ENCODE data around the gene HCFC2. TPM values are rescaled to one million over a fixed set of nuclear protein-coding genes. Genes with fewer than 3 reads are reported as not detected.
A peak's percentile ranks its signal among the peaks of the same experiment; 100 is the strongest.

Gene HCFC2
- total and polyA plus RNA-seq, 2 of the 4 experiments (the other 2 are of a cell fraction), result 12.0 to 34.2 TPM

GRCh38 chr12:104115587-104115975 is 51.2 kb downstream of the HCFC2 start:
- H2AK5ac ChIP-seq (ENCODE audit: low read depth, low read length), result no peak overlapping the region
- CTCF ChIA-PET, result no interaction called here
- BruUV-seq (replicated peaks), result no TSS peak
- H3K9me1 ChIP-seq (ENCODE audit: insufficient read depth, low read length), result peaks cover 2% of the 10 kb centered on the region; the same call in 1 of the 2 replicates
- H2BK20ac ChIP-seq (ENCODE audit: low read depth, low read length), result no peak overlapping the region
- intact Hi-C loops (cut with micrococcal nuclease) (no loop called here), in situ Hi-C loops (cut with MboI; ENCODE audit: low sequenced_read_pairs) (no loop called here), dilution Hi-C loops (cut with HindIII; ENCODE audit: low sequenced_read_pairs, unreplicated experiment) (no loop called here)
- H3K9me3 ChIP-seq (ENCODE audit: control insufficient read depth, insufficient read depth, low read length), result no peaks in the 10 kb centered on the region
- H3K36me3 ChIP-seq (ENCODE audit: control insufficient read depth, insufficient read depth, low read length), result peaks cover 11% of the 10 kb centered on the region
- H3K23ac ChIP-seq (ENCODE audit: low read depth, low read length), result peak overlapping the region; percentile 75; the same call in 1 of the 2 replicates
- H3K79me1 ChIP-seq (ENCODE audit: low read depth in 1 of 2, low read length in 2 of 2), result peaks cover 4 to 28% of the 10 kb centered on the region in 2 experiments; a peak in 3 of 4 replicates
- H3K18ac ChIP-seq (ENCODE audit: low read depth, low read length), result no peak overlapping the region
- no peak overlapping the region for H3K14ac ChIP-seq (replicated peaks; ENCODE audit: low read depth, low read length)
- no peak overlapping the region for H3K27ac ChIP-seq (ENCODE audit: insufficient read depth, low read length)
- H3K56ac ChIP-seq (ENCODE audit: extremely low read depth, insufficient read depth, low read length), result no peak overlapping the region
- H2AK9ac ChIP-seq (replicated peaks; ENCODE audit: low read depth, low read length, poor library complexity), result no peak overlapping the region
- H2BK5ac ChIP-seq (ENCODE audit: low read depth, low read length, poor library complexity, severe bottlenecking), result peak overlapping the region; percentile 67
- H2AFZ ChIP-seq (replicated peaks; ENCODE audit: low read length, poor library complexity), result no peak overlapping the region
- H2BK15ac ChIP-seq (ENCODE audit: low read depth, low read length), result no peak overlapping the region
- DNase-seq (no peak), ATAC-seq (ENCODE audit: low read depth) (no peak)
- H3K27me3 ChIP-seq (ENCODE audit: control insufficient read depth, insufficient read depth, low read length), result no peaks in the 10 kb centered on the region
- no peak overlapping the region for H3K4ac ChIP-seq (ENCODE audit: low read depth, low read length)
- POLR2A ChIA-PET (ENCODE audit: unreplicated experiment), result interaction anchor here (0.6 kb wide), 1 partner anchor 23 kb away, joined by 7 read pairs; no protein-coding TSS in a partner anchor
- H2BK120ac ChIP-seq (ENCODE audit: low read depth, low read length), result no peak overlapping the region
- TF ChIP-seq NFE2L2 (IDR thresholded peaks at IDR 0.05; ENCODE audit: low read depth, low read length) (no peak), RAD21 (IDR thresholded peaks at IDR 0.05; ENCODE audit: low read length) (no peak), CEBPB (IDR thresholded peaks at IDR 0.05; ENCODE audit: low read depth, low read length) (no peak), MXI1 (IDR thresholded peaks at IDR 0.05; ENCODE audit: borderline replicate concordance, low read depth, low read length) (no peak), USF2 (IDR thresholded peaks at IDR 0.05; ENCODE audit: low read depth, low read length) (no peak), POLR2A (IDR thresholded peaks at IDR 0.05; ENCODE audit: low read depth, low read length) (no peak), CHD1 (IDR thresholded peaks at IDR 0.05; ENCODE audit: low read depth, low read length) (no peak), CTCF (conservative IDR thresholded peaks at IDR 0.05; ENCODE audit: low read depth, low read length) (no peak), RFX5 (IDR thresholded peaks at IDR 0.05; ENCODE audit: low read depth, low read length) (no peak), SMC3 (IDR thresholded peaks at IDR 0.05; ENCODE audit: low read depth, low read length) (no peak), ELK1 (IDR thresholded peaks at IDR 0.05; ENCODE audit: borderline replicate concordance, low read depth, low read length) (no peak), FOS (IDR thresholded peaks at IDR 0.05; ENCODE audit: low read depth, low read length) (no peak), MAFK (IDR thresholded peaks at IDR 0.05; ENCODE audit: low read depth, low read length) (no peak), BHLHE40 (IDR thresholded peaks at IDR 0.05; ENCODE audit: low read depth, low read length) (no peak), MAZ (IDR thresholded peaks at IDR 0.05; ENCODE audit: borderline replicate concordance, low read depth, low read length) (no peak), RCOR1 (IDR thresholded peaks at IDR 0.05; ENCODE audit: insufficient replicate concordance, low read length) (no peak)
- H3K9ac ChIP-seq (ENCODE audit: low read depth, low read length), result no peak overlapping the region
- no peaks in the 10 kb centered on the region for H4K20me1 ChIP-seq (ENCODE audit: insufficient read depth, low read length)
- peak overlapping the region in 1 of 2 experiments; percentile 66; a peak in 1 of 4 replicates for H4K8ac ChIP-seq (ENCODE audit: low read depth in 2 of 2, low read length in 2 of 2)
- H3K4me3 ChIP-seq (ENCODE audit: insufficient read depth, low read depth, low read length), result no peak overlapping the region
- no peak overlapping the region for H4K91ac ChIP-seq (ENCODE audit: insufficient read depth, low read depth, low read length)
- peaks cover 5% of the 10 kb centered on the region; the same call in 1 of the 2 replicates for H3K4me1 ChIP-seq (ENCODE audit: control insufficient read depth, insufficient read depth, low read length)
- no peak overlapping the region; the same call in 1 of the 2 replicates for H4K5ac ChIP-seq (ENCODE audit: low read depth, low read length)
- H3K4me2 ChIP-seq (ENCODE audit: low read depth, low read length), result no peak overlapping the region

Data from IMR-90 (cell line).